GM12864 (cell line): Measurements from ENCODE around the gene AP1G1.
A peak's percentile ranks its signal among the peaks of the same experiment; 100 is the strongest.

Experiments
- DNase-seq: peaks from one replicate; pipeline ENCODE4 v3.0.0-alpha.2; 2011; ENCODE audit warnings: low read depth
- H3K4me3 ChIP-seq: 2 replicates; pipeline ENCODE4 v1.5.1; 2011; ENCODE audit warnings: mild to moderate bottlenecking, low read depth, low read length, control low read depth
- TF ChIP-seq, protein P1 (sequence below): IDR thresholded peaks from 2 replicates; pipeline ENCODE4 v1.5.1; 2011; ENCODE audit warnings: low read depth, mild to moderate bottlenecking, moderate library complexity, low read length, control low read depth, inconsistent platforms; ENCODE audit errors: missing control alignments

The AP1G1 gene

DNA sequence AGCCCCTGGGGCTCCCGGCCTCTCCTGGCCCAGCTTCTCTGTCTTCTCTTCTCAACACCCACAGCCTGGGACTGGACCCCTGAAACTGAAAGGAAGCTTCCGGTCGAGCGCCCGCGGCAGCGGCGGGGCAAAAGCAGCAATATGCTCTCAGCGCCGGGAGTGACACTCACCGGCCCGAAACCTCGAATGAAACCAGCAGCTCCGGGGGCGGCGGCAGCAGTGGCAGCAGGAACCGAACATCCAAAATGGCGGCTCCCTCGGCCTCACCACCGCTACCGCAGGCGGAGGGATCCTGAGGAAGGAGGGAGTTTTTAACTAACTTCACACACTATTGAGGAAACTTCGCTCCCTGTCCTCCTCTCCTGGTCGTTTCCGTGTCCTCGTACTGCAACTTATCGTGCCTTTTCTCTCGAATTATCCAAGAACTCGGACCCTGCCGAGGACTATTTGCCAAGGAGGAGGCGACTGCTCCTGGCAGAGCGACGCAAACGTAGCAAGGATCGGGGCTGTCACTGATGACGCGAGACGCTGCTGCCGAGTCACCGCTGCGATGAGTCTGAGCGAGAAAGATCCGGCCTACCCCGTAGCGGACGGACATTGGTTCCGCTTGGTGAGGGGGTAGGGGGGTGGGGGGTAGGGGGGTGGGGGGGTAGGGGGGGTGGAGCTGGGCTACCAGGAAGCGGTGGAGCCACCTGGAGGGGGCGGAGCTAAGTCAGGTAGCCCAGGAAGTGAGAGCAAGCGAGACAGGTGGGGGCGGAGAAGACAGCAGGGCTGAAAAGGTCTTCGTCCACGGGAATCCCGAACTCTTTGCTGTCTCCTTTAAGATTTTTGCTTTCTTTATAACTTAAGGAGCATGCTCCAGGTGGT lies at the start of gene AP1G1:
Gene AP1G1 (minus strand): TSS at position 242 of the 867 bp plus-strand sequence. CDS start 19,355 bp downstream, outside the sequence.
- TF ChIP-seq, protein P1, sequence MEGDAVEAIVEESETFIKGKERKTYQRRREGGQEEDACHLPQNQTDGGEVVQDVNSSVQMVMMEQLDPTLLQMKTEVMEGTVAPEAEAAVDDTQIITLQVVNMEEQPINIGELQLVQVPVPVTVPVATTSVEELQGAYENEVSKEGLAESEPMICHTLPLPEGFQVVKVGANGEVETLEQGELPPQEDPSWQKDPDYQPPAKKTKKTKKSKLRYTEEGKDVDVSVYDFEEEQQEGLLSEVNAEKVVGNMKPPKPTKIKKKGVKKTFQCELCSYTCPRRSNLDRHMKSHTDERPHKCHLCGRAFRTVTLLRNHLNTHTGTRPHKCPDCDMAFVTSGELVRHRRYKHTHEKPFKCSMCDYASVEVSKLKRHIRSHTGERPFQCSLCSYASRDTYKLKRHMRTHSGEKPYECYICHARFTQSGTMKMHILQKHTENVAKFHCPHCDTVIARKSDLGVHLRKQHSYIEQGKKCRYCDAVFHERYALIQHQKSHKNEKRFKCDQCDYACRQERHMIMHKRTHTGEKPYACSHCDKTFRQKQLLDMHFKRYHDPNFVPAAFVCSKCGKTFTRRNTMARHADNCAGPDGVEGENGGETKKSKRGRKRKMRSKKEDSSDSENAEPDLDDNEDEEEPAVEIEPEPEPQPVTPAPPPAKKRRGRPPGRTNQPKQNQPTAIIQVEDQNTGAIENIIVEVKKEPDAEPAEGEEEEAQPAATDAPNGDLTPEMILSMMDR = no peak
- H3K4me3 ChIP-seq = peak within 1 kb of the TSS; percentile 97
- peak; percentile 98 for DNase-seq

DNA sequence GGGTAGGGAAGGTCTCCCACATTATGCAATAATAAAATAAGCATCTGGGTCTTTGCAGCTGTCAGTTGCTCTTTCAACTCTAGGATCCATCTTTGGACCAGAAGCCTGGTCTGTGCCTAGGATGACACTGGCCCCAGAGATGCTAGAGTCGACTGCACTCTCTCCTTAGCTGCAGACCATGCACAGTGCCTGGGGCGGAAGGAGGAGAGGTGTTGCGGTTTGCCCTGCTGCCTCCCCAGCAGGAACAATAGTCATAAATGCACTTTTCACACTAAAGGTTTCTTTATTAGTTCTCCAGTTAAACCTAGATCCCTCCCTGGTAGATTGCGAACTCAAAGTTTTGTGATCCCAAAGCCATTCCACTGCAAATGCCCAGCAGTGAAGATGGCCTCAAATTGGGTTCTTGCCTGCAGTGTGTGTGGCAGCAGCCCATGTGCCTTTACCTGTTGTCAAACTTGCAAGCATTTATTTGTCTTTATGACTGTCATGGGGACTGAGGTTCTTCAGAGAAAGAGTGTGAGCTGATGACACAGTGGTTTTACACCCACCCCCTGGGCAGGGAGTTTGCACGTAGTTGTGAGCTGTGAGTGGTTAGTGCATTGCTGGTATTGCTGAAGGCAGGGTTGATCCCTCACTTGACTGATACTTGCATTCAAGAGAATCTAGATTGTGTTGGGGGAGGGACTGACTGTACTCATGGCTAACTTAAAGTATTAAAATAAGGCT lies 47.5 kb upstream of the AP1G1 start:
- no peak for DNase-seq
- TF ChIP-seq, protein P1 = no peak
- no peak overlapping the region for H3K4me3 ChIP-seq

DNA sequence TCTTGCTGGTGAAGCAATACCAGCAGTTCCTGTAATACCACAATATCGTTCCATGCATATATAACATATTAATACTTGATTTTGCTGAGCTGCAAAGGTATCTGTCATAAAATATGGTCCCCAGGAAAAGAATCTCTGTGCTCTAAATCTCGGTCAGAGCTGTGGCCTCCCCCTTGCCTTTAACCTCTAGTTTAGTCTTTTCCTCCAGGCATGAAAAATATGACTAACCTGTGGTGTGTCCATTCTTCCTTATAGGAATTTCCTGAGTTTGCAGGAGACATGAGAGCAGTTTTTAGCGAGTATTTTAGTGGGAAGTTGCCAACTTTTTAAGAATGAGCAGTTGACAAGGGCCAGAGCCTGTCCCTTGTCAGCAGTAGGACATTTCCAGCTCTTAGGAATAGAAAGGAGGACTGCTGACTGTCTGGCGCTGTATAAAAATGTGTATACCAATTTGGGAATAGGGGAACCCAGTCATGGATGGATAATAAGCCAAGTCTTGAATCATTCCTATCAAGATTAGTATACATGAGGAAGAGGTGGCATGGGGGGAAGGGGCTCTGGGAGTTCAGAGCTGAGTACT lies 45.8 kb upstream of the AP1G1 start:
- no peak for DNase-seq
- no peak overlapping the region for H3K4me3 ChIP-seq
- TF ChIP-seq, protein P1 = no peak

DNA sequence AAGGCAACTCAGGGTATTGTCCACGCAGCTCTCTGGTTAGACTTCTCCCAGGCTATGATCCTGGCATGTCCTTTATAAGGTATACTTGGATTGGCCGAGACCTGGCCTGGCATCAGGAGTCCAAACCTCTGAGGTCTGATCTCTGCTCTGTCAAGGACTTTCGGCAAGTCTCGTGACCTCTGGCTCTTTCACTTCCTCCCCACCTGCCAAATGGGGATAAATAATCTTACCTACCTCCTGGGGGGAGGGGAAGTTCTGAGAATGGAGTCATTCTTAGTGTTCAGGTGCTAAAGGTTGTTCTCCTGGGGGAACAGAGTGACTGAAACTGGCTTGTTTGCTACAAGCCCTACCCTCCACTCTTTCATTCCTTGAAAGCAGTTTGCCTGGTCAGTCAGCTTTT lies 44.8 kb upstream of the AP1G1 start:
- DNase-seq = peak; percentile 81
- TF ChIP-seq, protein P1 = no peak
- peak overlapping the region; percentile 0 for H3K4me3 ChIP-seq

DNA sequence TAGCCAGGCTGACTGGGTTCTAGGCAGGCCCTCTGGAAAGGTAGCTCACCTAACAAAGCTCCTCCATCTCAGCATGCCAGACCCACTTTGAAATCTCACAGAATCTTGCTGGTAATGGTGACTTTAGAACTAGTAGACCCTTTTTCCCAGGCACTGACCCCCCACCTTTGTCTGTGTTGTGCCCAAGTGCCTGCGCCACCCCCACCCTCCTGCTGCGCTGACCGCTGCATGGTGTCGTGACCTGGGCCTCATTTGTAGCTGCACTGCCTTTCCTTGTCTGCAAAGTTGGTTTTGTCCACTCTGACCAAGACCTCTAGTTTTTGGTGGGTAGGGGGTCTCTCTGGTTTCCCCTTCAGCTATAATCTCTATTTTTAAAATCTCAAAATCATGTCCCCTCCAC lies 43.9 kb upstream of the AP1G1 start:
- TF ChIP-seq, protein P1 = no peak
- no peak for DNase-seq
- no peak overlapping the region for H3K4me3 ChIP-seq

DNA sequence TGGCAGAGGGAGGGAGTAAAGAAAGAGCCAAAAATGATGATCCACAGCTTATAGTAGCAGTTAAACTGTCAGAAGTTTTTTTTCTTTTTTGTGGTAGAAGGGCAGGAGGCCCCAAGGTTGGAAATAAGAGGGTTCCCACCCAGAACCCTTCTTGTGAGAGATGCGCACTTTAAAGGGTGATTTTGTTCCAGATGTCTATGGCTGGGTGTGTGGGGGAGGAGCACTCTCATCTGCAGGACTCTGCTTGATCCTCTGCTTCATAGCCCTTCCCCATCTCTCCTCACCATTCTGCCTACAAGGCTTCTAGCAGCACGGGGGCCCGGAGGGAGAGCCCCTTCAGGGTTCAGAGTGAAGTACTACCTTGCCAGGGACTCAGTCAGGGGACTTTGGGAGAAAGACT lies 43.5 kb upstream of the AP1G1 start:
- no peak overlapping the region for H3K4me3 ChIP-seq
- TF ChIP-seq, protein P1 = no peak
- no peak for DNase-seq
